Trophoblast cell (in vitro differentiated cells and primary cell): ENCODE results near the gene DDX19B. TPM values are rescaled to one million over a fixed set of nuclear protein-coding genes. Genes with fewer than 3 reads are reported as not detected.
"Not testable (repeated sequence)": the region's sequence is repeated elsewhere in the genome, so short reads cannot be mapped to it uniquely, and the experiment has no call there.

Experiments
- DNase-seq, 2 donors: peaks; one replicate each; pipeline ENCODE4 v3.0.0-alpha.2; 2016
- H2AFZ ChIP-seq: 2 replicates; pipeline ENCODE4 v1.6.1; 2013; ENCODE audit warnings: low read length, moderate library complexity, mild to moderate bottlenecking; ENCODE audit not compliant: insufficient read depth, poor library complexity
- H2AK5ac ChIP-seq: 2 replicates; pipeline ENCODE4 v1.6.1; 2013; ENCODE audit warnings: mild to moderate bottlenecking, low read length
- H2BK120ac ChIP-seq: 2 replicates; pipeline ENCODE4 v1.6.1; 2013; ENCODE audit warnings: low read length, mild to moderate bottlenecking, moderate library complexity; ENCODE audit not compliant: insufficient read depth, poor library complexity
- H2BK12ac ChIP-seq: 2 replicates; pipeline ENCODE4 v1.6.1; 2013; ENCODE audit warnings: mild to moderate bottlenecking, low read length, moderate library complexity
- H2BK5ac ChIP-seq: 2 replicates; pipeline ENCODE4 v1.6.1; 2013; ENCODE audit warnings: low read length, low read depth, moderate library complexity, mild to moderate bottlenecking; ENCODE audit not compliant: poor library complexity
- H3K14ac ChIP-seq: 2 replicates; pipeline ENCODE4 v1.6.1; 2013; ENCODE audit warnings: mild to moderate bottlenecking, low read length
- H3K18ac ChIP-seq: 2 replicates; pipeline ENCODE4 v1.6.1; 2013; ENCODE audit warnings: mild to moderate bottlenecking, low read length
- H3K23ac ChIP-seq: 2 replicates; pipeline ENCODE4 v1.6.1; 2013; ENCODE audit warnings: low read length
- H3K27ac ChIP-seq: 2 replicates; pipeline ENCODE4 v1.5.1; 2013; ENCODE audit warnings: low read depth, mild to moderate bottlenecking, inconsistent platforms, low read length, moderate library complexity
- H3K27me3 ChIP-seq: 2 replicates; pipeline ENCODE4 v1.6.1; 2013; ENCODE audit warnings: inconsistent platforms, mild to moderate bottlenecking, low read length, moderate library complexity; ENCODE audit not compliant: insufficient read depth
- H3K36me3 ChIP-seq, 2 experiments: 1 replicate in 1 of 2; 2 replicates in 1 of 2; pipeline ENCODE4 v1.6.1; 2013; ENCODE audit warnings: low read length in 2 of 2, mild to moderate bottlenecking in 2 of 2, moderate library complexity in 1 of 2; ENCODE audit not compliant: insufficient read depth in 2 of 2, control insufficient read depth in 1 of 2
- H3K4ac ChIP-seq: 2 replicates; pipeline ENCODE4 v1.6.1; 2013; ENCODE audit warnings: low read depth, mild to moderate bottlenecking, low read length, moderate library complexity
- H3K4me1 ChIP-seq, 2 experiments: 1 replicate in 1 of 2; 2 replicates in 1 of 2; pipeline ENCODE4 v1.6.1; 2013; ENCODE audit warnings: low read length in 2 of 2, mild to moderate bottlenecking in 2 of 2, moderate library complexity in 1 of 2; ENCODE audit not compliant: insufficient read depth in 2 of 2, control insufficient read depth in 1 of 2
- H3K4me2 ChIP-seq: 2 replicates; pipeline ENCODE4 v1.6.1; 2013; ENCODE audit warnings: inconsistent platforms, mild to moderate bottlenecking, low read length, moderate library complexity
- H3K4me3 ChIP-seq: 2 replicates; pipeline ENCODE4 v1.5.1; 2013; ENCODE audit warnings: mild to moderate bottlenecking, low read depth, low read length, inconsistent platforms
- H3K79me1 ChIP-seq: one replicate; pipeline ENCODE4 v1.6.1; 2013; ENCODE audit warnings: low read length
- H3K79me2 ChIP-seq: 2 replicates; pipeline ENCODE4 v1.6.1; 2013; ENCODE audit warnings: low read length, mild to moderate bottlenecking; ENCODE audit not compliant: control insufficient read depth, insufficient read depth, poor library complexity
- H3K9ac ChIP-seq: 2 replicates; pipeline ENCODE4 v1.6.1; 2013; ENCODE audit warnings: mild to moderate bottlenecking, low read length
- H3K9me3 ChIP-seq: 2 replicates; pipeline ENCODE4 v1.6.1; 2013; ENCODE audit warnings: low read depth, mild to moderate bottlenecking, control low read depth, inconsistent platforms, low read length; ENCODE audit not compliant: insufficient read depth
- H4K12ac ChIP-seq: 2 replicates; pipeline ENCODE4 v1.6.1; 2013; ENCODE audit warnings: low read depth, mild to moderate bottlenecking, low read length, moderate library complexity
- H4K8ac ChIP-seq: 2 replicates; pipeline ENCODE4 v1.6.1; 2013; ENCODE audit warnings: low read depth, mild to moderate bottlenecking, low read length, moderate library complexity
- H4K91ac ChIP-seq: one replicate; pipeline ENCODE4 v1.6.1; 2013; ENCODE audit warnings: low read depth, mild to moderate bottlenecking, low read length, moderate library complexity
- WGBS: extraction: QIAGEN DNeasy Blood & Tissue Kit; methylation state at CpG from one replicate; pipeline ENCODE4 v1.1.7; 2013; ENCODE audit warnings: missing lambda C conversion rate; ENCODE audit not compliant: insufficient read length, insufficient coverage; ENCODE audit errors: extremely low coverage; 5-methylcytosine and 5-hydroxymethylcytosine counted together
- polyA plus RNA-seq: library from polyadenylated mRNA; stranded (reverse); fragments of 200-250 nt; gene quantifications from 2 replicates; pipeline ENCODE4 v1.2.3, GENCODE V29; 2013

Gene DDX19B
- 35.1 and 36.1 TPM in 2 replicates for polyA plus RNA-seq

GRCh38 chr16:70298988-70299938 is at the start of gene DDX19B:
Gene DDX19B, plus strand, starts transcription at chr16:70299186. Its CDS starts 112 bp downstream, at chr16:70299298.
- Histone ChIP-seq H3K23ac (no peak within 1 kb of the TSS), H2BK5ac (peak within 1 kb of the TSS; percentile 80), H3K9me3 (no peaks in the 10 kb centered on the region), H2AK5ac (peak within 1 kb of the TSS; percentile 60), H3K79me2 (peaks cover 7% of the 10 kb centered on the region), H3K4me1 (peaks cover 0 to 6% of the 10 kb centered on the region in 2 experiments), H3K18ac (peak within 1 kb of the TSS; percentile 96), H3K4me3 (peak within 1 kb of the TSS; percentile 100), H3K4ac (peak within 1 kb of the TSS; percentile 93), H2BK120ac (peak within 1 kb of the TSS; percentile 45), H3K27me3 (no peaks in the 10 kb centered on the region), H2BK12ac (no peak within 1 kb of the TSS), H4K8ac (peak within 1 kb of the TSS; percentile 99), H3K9ac (peak within 1 kb of the TSS; percentile 97), H3K4me2 (peak within 1 kb of the TSS; percentile 87), H3K36me3 (peaks cover 2 to 4% of the 10 kb centered on the region in 2 experiments), H4K91ac (peak within 1 kb of the TSS; percentile 81), H3K79me1 (peaks cover 7% of the 10 kb centered on the region), H2AFZ (peak within 1 kb of the TSS; percentile 94), H3K14ac (peak within 1 kb of the TSS; percentile 98), H4K12ac (peak within 1 kb of the TSS; percentile 82), H3K27ac (peak within 1 kb of the TSS; percentile 77)
- WGBS = no CpG with 5 or more reads among the region's 37 CpGs
- peak; percentile 50 to 65 for DNase-seq

GRCh38 chr16:70249697-70250096 is 49.3 kb upstream of the DDX19B start:
- H3K27me3 ChIP-seq, H3K4me1 ChIP-seq, DNase-seq, H2AK5ac ChIP-seq, H3K4ac ChIP-seq, H3K14ac ChIP-seq, H3K9ac ChIP-seq, H2BK5ac ChIP-seq, H2AFZ ChIP-seq, H4K91ac ChIP-seq, H3K27ac ChIP-seq, H4K8ac ChIP-seq, H3K4me3 ChIP-seq, H3K79me2 ChIP-seq, H2BK120ac ChIP-seq, H3K4me2 ChIP-seq, H4K12ac ChIP-seq, H3K23ac ChIP-seq, H3K18ac ChIP-seq, H2BK12ac ChIP-seq, H3K79me1 ChIP-seq, H3K9me3 ChIP-seq: not testable (repeated sequence)
- peaks cover 27 to 28% of the 10 kb centered on the region in 2 experiments for H3K36me3 ChIP-seq
- WGBS = no CpG with 5 or more reads among the region's 4 CpGs

GRCh38 chr16:70250748-70251628 is 48.0 kb upstream of the DDX19B start:
- Histone ChIP-seq H2BK12ac (no peak overlapping the region), H4K12ac (peak overlapping the region; percentile 89), H2AFZ (peak overlapping the region; percentile 87), H3K4me2 (peak overlapping the region; percentile 78), H3K23ac (no peak overlapping the region), H3K79me1 (peaks cover 7% of the 10 kb centered on the region), H3K4me3 (peak overlapping the region; percentile 97), H3K27me3 (no peaks in the 10 kb centered on the region), H3K36me3 (peaks cover 38 to 40% of the 10 kb centered on the region in 2 experiments), H2AK5ac (peak overlapping the region; percentile 79), H3K14ac (peak overlapping the region; percentile 46), H4K8ac (peak overlapping the region; percentile 100), H3K9ac (peak overlapping the region; percentile 100), H2BK5ac (peak overlapping the region; percentile 1), H3K79me2 (peaks cover 8% of the 10 kb centered on the region), H3K9me3 (peaks cover 2% of the 10 kb centered on the region), H4K91ac (peak overlapping the region; percentile 93), H3K4me1 (peaks cover 2% of the 10 kb centered on the region in 2 experiments), H3K27ac (peak overlapping the region; percentile 97), H2BK120ac (peak overlapping the region; percentile 6), H3K4ac (peak overlapping the region; percentile 18), H3K18ac (peak overlapping the region; percentile 98)
- DNase-seq = peak; percentile 46 to 62
- no CpG with 5 or more reads among the region's 92 CpGs for WGBS
